SK-N-MC (cell line): ENCODE results near the gene CARD11.
"Not testable (repeated sequence)": the region's sequence is repeated elsewhere in the genome, so short reads cannot be mapped to it uniquely, and the experiment has no call there.

ENCODE experiments used
- DNase-seq: peaks from one replicate; pipeline ENCODE4 v3.0.0-alpha.2; 2011; ENCODE audit warnings: low read depth, low spot score
- H3K27ac ChIP-seq: fragments of 200-600 bp; sonication (generic); 2 replicates; pipeline ENCODE4 v1.5.1; 2016; ENCODE audit warnings: mixed run types
- H3K36me3 ChIP-seq: fragments of 200-600 bp; sonication (generic); 2 replicates; pipeline ENCODE4 v1.6.1; 2017; ENCODE audit warnings: antibody characterized with exemption, low read length, mixed read lengths; ENCODE audit not compliant: insufficient read depth
- H3K4me3 ChIP-seq: fragments of 200-600 bp; sonication (generic); 2 replicates; pipeline ENCODE4 v1.5.1; 2016
- H3K9ac ChIP-seq: fragments of 200-600 bp; sonication (generic); 2 replicates; pipeline ENCODE4 v1.8.0; 2017; ENCODE audit warnings: mixed run types, mixed read lengths; ENCODE audit not compliant: insufficient read length
- H3K9me3 ChIP-seq: fragments of 200-600 bp; sonication (generic); 2 replicates; pipeline ENCODE4 v1.6.1; 2017; ENCODE audit warnings: low read depth, mild to moderate bottlenecking, antibody characterized with exemption, low read length, moderate library complexity, mixed read lengths
- EZH2 ChIP-seq: fragments of 200-600 bp; sonication (generic); IDR thresholded peaks from one replicate; pipeline ENCODE4 v1.6.1; 2017; ENCODE audit warnings: antibody characterized with exemption
- FOXP2 ChIP-seq: optimal IDR thresholded peaks from 2 replicates; pipeline ENCODE3; 2011; ENCODE audit warnings: mild to moderate bottlenecking, moderate library complexity; ENCODE audit not compliant: insufficient read depth; ENCODE audit errors: extremely low read length, control extremely low read depth
- POLR2AphosphoS5 ChIP-seq: IDR thresholded peaks from 2 replicates; pipeline ENCODE4 v1.6.1; 2012; ENCODE audit warnings: mild to moderate bottlenecking, low read depth, low read length, borderline replicate concordance

Gene CARD11

DNA sequence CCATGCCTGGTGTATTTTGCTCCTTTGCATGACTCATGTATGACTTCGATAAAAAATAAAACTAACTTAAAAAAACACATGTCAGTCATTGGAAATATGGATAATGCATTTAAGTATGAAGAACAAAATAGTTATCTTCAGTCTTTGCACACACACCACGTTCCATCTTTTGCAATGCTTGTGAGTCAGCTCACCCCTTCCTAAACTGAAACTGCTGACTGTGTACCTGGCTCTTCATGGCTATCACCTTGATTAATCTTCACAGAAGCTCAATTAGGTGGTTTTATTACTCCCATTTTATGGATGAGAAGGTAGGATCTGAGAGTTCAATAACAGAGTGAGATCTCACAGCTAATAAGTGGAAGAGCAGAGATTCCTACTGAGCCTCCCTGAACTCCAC is 79.5 kb downstream of the CARD11 start:
- no peak for DNase-seq
- Histone ChIP-seq H3K27ac (no peak overlapping the region), H3K9me3 (no peaks in the 10 kb centered on the region), H3K4me3 (no peak overlapping the region), H3K9ac (no peak overlapping the region), H3K36me3 (no peaks in the 10 kb centered on the region)
- TF ChIP-seq EZH2, result no peak
- no peak for TF ChIP-seq FOXP2
- TF ChIP-seq POLR2AphosphoS5, result no peak

DNA sequence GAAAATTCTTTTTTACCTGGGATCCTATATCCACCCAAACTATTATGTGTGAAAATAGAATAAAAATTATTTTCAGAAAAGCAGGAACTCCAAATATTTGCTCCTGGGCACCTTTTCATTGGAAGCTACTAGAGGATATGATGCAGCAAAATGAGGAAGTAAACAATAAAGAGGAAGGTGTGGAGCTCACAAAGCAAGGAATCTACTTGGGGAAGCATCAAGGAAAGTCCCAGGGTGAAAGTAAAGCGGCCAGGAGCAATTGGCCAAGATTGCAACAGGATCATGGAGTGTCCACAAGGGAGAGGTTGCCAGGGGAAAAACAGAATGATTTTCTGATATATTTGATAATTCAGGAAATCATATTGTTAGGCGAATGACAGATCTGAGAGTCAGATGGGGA is 80.8 kb downstream of the CARD11 start:
- DNase-seq, result no peak
- TF ChIP-seq FOXP2, result no peak
- no peak for TF ChIP-seq EZH2
- TF ChIP-seq POLR2AphosphoS5, result no peak
- Histone ChIP-seq H3K9ac (no peak overlapping the region), H3K9me3 (no peaks in the 10 kb centered on the region), H3K27ac (no peak overlapping the region), H3K4me3 (no peak overlapping the region), H3K36me3 (no peaks in the 10 kb centered on the region)

DNA sequence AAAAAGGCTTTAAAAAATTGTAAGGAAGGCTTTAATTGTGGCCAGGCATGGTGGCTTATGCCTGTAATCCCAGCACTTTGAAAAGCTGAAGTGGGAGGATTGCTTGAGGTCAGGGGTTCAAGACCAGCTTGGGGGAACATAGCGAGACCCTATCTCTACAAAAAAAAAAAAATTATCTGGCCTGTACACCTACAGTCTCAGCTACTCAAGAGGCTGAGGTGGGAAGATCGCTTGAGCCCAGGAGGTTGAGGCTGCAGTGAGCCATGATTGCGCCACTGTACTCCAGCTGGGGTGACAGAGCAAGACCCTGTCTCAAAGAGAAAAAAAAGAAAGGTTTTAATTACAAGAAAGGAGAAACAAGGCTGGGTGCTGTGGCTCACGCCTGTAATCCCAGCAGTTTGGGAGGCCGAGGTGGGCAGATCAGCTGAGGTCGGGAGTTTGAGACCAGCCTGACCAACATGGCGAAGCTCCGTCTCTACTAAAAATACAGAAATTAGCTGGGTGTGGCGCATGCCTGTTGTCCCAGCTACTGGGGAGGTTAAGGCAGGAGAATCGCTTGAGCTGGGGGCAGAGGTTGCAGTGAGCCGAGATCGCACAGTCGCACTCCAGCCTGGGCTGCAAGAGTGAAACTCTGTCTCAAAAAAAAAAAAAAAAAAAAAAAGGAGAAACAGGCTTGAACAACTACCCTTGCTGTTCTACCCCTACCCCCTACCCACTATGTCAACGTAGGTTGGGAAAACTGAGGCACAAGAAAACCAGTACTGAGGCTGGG is 83.7 kb downstream of the CARD11 start:
- Histone ChIP-seq H3K4me3 (no peak overlapping the region), H3K9me3 (no peaks in the 10 kb centered on the region), H3K27ac (no peak overlapping the region), H3K9ac (no peak overlapping the region), H3K36me3 (no peaks in the 10 kb centered on the region)
- TF ChIP-seq FOXP2 (no peak), POLR2AphosphoS5 (no peak), EZH2 (no peak)
- DNase-seq, result no peak

DNA sequence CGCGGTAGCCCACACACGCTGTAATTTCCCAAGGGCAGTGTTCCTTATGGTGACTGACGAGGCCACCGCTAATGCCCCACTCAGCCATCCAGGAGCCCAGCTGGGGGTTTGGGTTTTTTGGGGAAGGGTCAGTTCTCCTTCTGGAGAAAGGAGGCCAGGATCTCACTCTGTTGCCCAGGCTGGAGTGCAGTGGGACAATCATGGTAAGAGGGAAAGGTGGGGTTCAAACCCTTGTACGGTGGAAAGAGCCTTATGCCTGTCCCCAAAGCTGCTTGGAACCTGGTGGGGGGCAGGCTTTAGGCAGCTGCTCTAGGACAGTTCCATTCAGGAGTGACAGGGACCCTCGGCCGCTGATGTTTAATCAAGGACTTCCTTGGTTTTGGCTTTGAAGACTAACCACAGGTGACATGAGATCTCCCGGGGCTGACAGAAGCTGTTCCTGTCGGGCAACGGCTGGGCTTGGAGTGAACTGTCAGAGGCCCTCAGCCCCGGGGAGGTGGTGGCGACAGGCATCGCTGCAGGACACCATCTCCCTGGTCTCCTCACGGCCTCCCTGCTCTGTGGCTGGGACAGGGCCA is 84.5 kb downstream of the CARD11 start:
- DNase-seq, result no peak
- TF ChIP-seq FOXP2, result no peak
- no peak for TF ChIP-seq POLR2AphosphoS5
- no peak for TF ChIP-seq EZH2
- H3K4me3 ChIP-seq, result no peak overlapping the region
- H3K9ac ChIP-seq, result no peak overlapping the region
- H3K27ac ChIP-seq, result no peak overlapping the region
- no peaks in the 10 kb centered on the region for H3K9me3 ChIP-seq
- H3K36me3 ChIP-seq, result no peaks in the 10 kb centered on the region

DNA sequence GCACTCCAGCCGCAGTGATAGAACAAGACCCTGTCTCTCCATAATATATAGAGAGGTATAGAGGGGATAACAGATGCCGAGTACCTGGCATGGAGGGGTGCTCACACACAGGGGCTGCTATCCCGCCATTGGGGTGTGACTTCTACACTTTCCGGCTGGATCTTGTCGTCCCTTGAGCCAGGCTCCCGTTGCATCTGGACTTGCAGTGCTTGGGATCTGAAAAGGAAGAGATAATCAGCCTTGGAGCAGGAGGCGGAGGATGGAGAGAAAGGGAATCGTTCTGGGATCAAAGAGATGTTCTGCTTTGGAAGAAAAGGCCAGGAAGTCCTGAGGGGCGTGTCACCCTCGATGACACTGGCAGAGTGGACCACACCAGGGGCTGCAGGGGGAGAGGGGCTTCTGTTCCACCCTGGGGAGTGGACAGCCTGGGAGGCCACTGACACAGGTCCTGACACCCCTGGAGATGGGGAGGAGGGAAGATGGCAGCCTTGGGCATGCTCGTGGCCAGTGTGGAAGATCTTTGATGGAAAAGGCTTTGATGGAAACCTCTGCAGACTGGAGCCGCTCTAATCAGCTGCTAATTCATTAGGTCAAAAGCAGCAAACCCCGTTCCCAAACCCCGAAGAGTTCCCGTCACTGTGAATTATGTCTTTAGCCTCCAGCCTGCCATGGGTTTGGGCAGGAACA is 85.1 kb downstream of the CARD11 start:
- Histone ChIP-seq H3K9me3 (no peaks in the 10 kb centered on the region), H3K4me3 (no peak overlapping the region), H3K27ac (no peak overlapping the region), H3K36me3 (no peaks in the 10 kb centered on the region), H3K9ac (no peak overlapping the region)
- TF ChIP-seq FOXP2, result no peak
- no peak for TF ChIP-seq POLR2AphosphoS5
- DNase-seq, result no peak

- H3K4me3 ChIP-seq, H3K36me3 ChIP-seq, H3K9me3 ChIP-seq, H3K9ac ChIP-seq, DNase-seq, H3K27ac ChIP-seq: not testable (repeated sequence)
Measured at GRCh38 chr7:2957369-2957727, 86.3 kb downstream of the CARD11 start.

DNA sequence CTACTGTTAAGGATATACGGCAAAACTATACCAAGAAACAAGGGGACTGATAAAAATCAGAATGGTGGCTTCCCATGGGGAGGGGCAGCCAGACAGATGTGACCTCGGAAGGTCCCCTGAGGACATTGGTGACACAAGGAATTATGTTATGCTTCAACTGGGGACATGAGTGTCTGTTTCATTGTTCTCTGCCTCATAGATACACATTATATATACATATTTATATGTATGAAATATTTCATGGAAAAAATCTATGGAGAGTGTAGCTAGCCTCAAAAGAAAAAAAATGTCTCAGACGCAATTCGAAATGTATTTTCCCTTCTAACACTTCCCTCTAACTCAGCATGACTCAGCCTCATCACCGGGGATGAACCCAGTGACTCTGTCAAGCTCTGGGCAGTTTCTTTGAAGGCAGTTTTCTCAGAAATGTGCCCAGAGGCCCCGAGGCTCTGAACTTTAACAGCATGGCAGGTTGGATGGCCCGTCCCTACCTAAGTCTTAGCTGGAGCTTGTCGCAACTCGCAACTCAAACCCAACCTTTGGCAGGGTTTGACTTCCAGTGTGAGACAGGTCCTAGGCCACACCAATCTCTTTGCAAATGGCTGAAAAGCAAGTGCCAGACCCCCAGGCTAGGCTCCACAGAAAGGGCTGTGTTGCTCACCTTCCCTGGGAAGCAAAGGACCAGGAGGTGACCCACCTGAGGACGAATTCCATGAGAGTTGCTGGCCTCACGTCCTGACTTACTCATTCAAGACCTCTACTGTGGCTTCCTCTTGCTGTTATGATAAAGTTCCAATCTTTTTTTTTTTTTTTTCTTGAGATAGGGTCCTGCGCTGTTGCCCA is 86.9 kb downstream of the CARD11 start:
- Histone ChIP-seq H3K36me3 (no peaks in the 10 kb centered on the region), H3K27ac (no peak overlapping the region), H3K4me3 (no peak overlapping the region), H3K9ac (no peak overlapping the region), H3K9me3 (no peaks in the 10 kb centered on the region)
- TF ChIP-seq FOXP2, result no peak
- no peak for DNase-seq

DNA sequence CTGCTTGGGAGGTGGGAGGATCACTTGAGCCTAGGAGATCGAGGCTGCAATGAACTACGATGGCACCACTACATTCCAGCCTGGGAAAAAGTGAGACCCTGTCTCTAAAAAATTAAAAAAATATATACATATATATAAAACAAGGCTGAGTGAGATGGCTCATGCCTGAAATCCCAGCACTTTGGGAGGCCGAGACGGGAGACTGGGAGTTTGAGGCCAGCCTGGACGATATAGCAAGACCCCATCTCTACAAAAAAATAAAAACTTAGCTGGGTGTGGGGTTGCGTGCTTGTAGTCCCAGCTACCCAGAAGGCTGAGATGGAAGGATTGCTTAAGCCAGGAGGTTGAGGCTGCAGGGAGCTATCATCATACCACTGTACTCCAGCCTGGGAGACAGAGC is 87.6 kb downstream of the CARD11 start:
- Histone ChIP-seq H3K4me3 (no peak overlapping the region), H3K27ac (no peak overlapping the region), H3K36me3 (no peaks in the 10 kb centered on the region), H3K9me3 (no peaks in the 10 kb centered on the region), H3K9ac (no peak overlapping the region)
- TF ChIP-seq POLR2AphosphoS5, result no peak
- no peak for TF ChIP-seq EZH2
- TF ChIP-seq FOXP2, result no peak
- no peak for DNase-seq

GRCh38 chr7:2955269-2955668 is 88.4 kb downstream of the CARD11 start:
- DNase-seq, result no peak
- no peak overlapping the region for H3K9ac ChIP-seq
- no peaks in the 10 kb centered on the region for H3K36me3 ChIP-seq
- TF ChIP-seq EZH2, result no peak
- TF ChIP-seq FOXP2, result no peak
- TF ChIP-seq POLR2AphosphoS5, result no peak
- H3K4me3 ChIP-seq, result no peak overlapping the region
- H3K27ac ChIP-seq, result no peak overlapping the region
- H3K9me3 ChIP-seq, result no peaks in the 10 kb centered on the region
